ENCODE data around the gene WDR46. TPM values are rescaled to one million over a fixed set of nuclear protein-coding genes. Genes with fewer than 3 reads are reported as not detected.

WDR46 gene
- total and polyA plus RNA-seq, 2 of the 8 experiments (the other 6 are each of a cell fraction or from before 2014, with no cell fraction given) = 69.7 to 91.0 TPM

DNA sequence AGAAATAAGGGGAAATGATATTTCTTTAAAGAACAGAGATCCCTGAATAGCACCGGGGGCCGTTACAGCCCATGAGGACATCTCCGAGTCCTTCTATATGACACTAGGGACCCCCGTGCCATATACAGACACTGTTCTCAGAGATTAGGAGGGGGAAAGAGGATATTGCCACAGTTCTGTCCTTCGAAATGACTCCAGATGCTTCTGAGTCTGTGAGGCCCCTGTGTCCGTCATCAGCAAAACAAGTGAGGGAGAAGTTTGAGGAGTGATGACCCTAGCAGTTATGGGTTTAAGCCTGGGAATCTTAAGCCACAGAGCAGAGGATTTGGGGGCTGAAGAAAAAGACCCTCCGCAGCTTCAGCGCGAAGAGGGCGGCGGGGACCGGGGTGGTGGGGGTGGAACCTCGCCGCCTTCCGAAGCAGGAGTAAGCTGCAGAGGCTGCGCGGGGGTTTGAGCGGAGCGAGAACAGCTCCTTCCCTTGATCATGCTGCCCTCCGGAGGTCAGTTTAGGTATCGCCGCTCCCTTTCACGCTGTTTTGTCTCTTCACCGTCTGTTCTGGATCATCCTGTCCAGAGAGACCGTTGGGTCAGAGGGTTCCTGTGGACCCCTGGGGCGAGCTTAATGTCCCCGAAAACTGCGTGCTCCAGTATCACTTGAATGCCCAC lies 40.9 kb downstream of the WDR46 start:
- H3K9me3 ChIP-seq (ENCODE audit: insufficient read depth in 2 of 2, low read depth in 1 of 2, low read length in 1 of 2) = no peaks in the 10 kb centered on the region
- H3K18ac ChIP-seq (ENCODE audit: extremely low read depth, low read length) = no peak overlapping the region
- FAIRE-seq (peak; percentile 28), DNase-seq (ENCODE audit: low read depth in 1 of 2, low spot score in 2 of 2) (peak; percentile 75 to 98)
- no peak overlapping the region for H2BK20ac ChIP-seq (ENCODE audit: low read length)
- peak overlapping the region; percentile 54; the same call in 1 of the 2 replicates for H2AFZ ChIP-seq (ENCODE audit: low read length)
- no peaks in the 10 kb centered on the region for H4K20me1 ChIP-seq (replicated peaks in 1 of 2; ENCODE audit: control insufficient read depth in 1 of 2, insufficient read depth in 2 of 2, low read length in 2 of 2)
- no peaks in the 10 kb centered on the region for H3K79me2 ChIP-seq (ENCODE audit: control insufficient read depth in 1 of 2, insufficient read depth in 2 of 2, low read length in 2 of 2)
- peaks cover 0 to 10% (median 7%) of the 10 kb centered on the region in 4 experiments; a peak in 4 of 7 replicates for H3K4me1 ChIP-seq (replicated peaks in 1 of 4; ENCODE audit: control insufficient read depth in 3 of 4, insufficient read depth in 4 of 4, low read length in 3 of 4)
- ChIA-PET POLR2A (ENCODE audit: partially characterized antibody) (interaction anchor here (0.6 to 2.2 kb wide), 18 partner anchors 8 to 276 kb away, joined by 3 to 15 read pairs (median 5); partner anchors contain the start of genes HSD17B8, RGL2, RING1 and RPS18), CTCF (ENCODE audit: partially characterized antibody) (interaction anchor here (0.5 to 7.9 kb wide), 41 partner anchors 12 to 1574 kb away, joined by 3 to 107 read pairs (median 5); partner anchors contain the start of genes HSD17B8, RING1, RPS18 and VPS52)
- peaks cover 0 to 2% (median 0%) of the 10 kb centered on the region in 4 experiments; a peak in 1 of 8 replicates for H3K36me3 ChIP-seq (ENCODE audit: control insufficient read depth in 2 of 4, insufficient read depth in 4 of 4, low read length in 3 of 4)
- no peak overlapping the region for H2AK5ac ChIP-seq (ENCODE audit: low read depth, low read length)
- H4K8ac ChIP-seq (ENCODE audit: extremely low read depth, insufficient read depth, low read length) = no peak overlapping the region
- no peak overlapping the region for H2BK15ac ChIP-seq (ENCODE audit: low read length)
- WGBS, 2 experiments (ENCODE audit: extremely low coverage in 1 of 2, insufficient coverage in 1 of 2, insufficient read length in 1 of 2, insufficient replicate concordance in 2 of 2, low coverage in 1 of 2, low lambda C conversion rate in 2 of 2, missing lambda C conversion rate in 1 of 2) = 9% methylated on average over 17 of the region's 28 CpGs; no CpG with 5 or more reads in 1 of the 2 experiments
- peaks cover 9% of the 10 kb centered on the region; the same call in 1 of the 2 replicates for H3K23me2 ChIP-seq (ENCODE audit: low read depth, low read length)
- no peaks in the 10 kb centered on the region for H3K79me1 ChIP-seq (ENCODE audit: low read depth, low read length)
- no peak overlapping the region for H3K9ac ChIP-seq (replicated peaks in 1 of 4; ENCODE audit: extremely low read depth in 1 of 4, low read depth in 3 of 4, low read length in 3 of 4)
- no peak overlapping the region for H4K5ac ChIP-seq (ENCODE audit: insufficient read length, low read depth, low read length)
- H3K56ac ChIP-seq (replicated peaks; ENCODE audit: insufficient read length, low read depth, low read length) = no peak overlapping the region
- peak overlapping the region; percentile 5 to 70 (median 52); a peak in 7 of 8 replicates for H3K4me3 ChIP-seq (ENCODE audit: extremely low read depth in 1 of 4, insufficient read depth in 2 of 4, low read depth in 3 of 4, low read length in 4 of 4)
- H3K4ac ChIP-seq (replicated peaks; ENCODE audit: insufficient read length, low read depth, low read length) = no peak overlapping the region
- H3K4me2 ChIP-seq (ENCODE audit: insufficient read depth in 1 of 2, low read depth in 2 of 2, low read length in 2 of 2) = peak overlapping the region; percentile 63 to 98
- H4K91ac ChIP-seq (replicated peaks; ENCODE audit: insufficient read length, low read length) = no peak overlapping the region
- H3K23ac ChIP-seq (ENCODE audit: insufficient read length) = no peak overlapping the region
- H2BK120ac ChIP-seq (replicated peaks; ENCODE audit: low read depth, low read length) = no peak overlapping the region
- no peak overlapping the region for H2BK5ac ChIP-seq (ENCODE audit: low read depth, low read length)
- H3K27me3 ChIP-seq (replicated peaks in 1 of 4; ENCODE audit: control insufficient read depth in 3 of 4, extremely low read depth in 1 of 4, insufficient read depth in 3 of 4, low read length in 3 of 4) = peaks cover 0 to 21% (median 11%) of the 10 kb centered on the region in 4 experiments; a peak in 6 of 7 replicates
- no peak overlapping the region for H2BK12ac ChIP-seq (ENCODE audit: low read depth, low read length)
- H3K27ac ChIP-seq (ENCODE audit: low read depth, low read length) = no peak overlapping the region
- no peak overlapping the region for H3K14ac ChIP-seq (ENCODE audit: insufficient read length)
- TF ChIP-seq RAD21 (IDR thresholded peaks at IDR 0.05 in 1 of 2, conservative IDR thresholded peaks at IDR 0.05 in 1 of 2; ENCODE audit: low read depth in 2 of 2, low read length in 2 of 2) (peak; percentile 93 to 95), TBP (IDR thresholded peaks at IDR 0.05; ENCODE audit: low read depth, low read length) (0 out of 2 replicates have a peak, but pooled peaks have one; percentile 21), CBX8 (IDR thresholded peaks at IDR 0.05; ENCODE audit: borderline replicate concordance, low read depth, low read length) (no peak), JUND (IDR thresholded peaks at IDR 0.05; ENCODE audit: low read length) (no peak), ASH2L (IDR thresholded peaks at IDR 0.05; ENCODE audit: low read length) (peak; percentile 10), KDM1A (IDR thresholded peaks at IDR 0.05; ENCODE audit: borderline replicate concordance, low read length) (no peak)
- TF ChIP-seq, protein P1, sequence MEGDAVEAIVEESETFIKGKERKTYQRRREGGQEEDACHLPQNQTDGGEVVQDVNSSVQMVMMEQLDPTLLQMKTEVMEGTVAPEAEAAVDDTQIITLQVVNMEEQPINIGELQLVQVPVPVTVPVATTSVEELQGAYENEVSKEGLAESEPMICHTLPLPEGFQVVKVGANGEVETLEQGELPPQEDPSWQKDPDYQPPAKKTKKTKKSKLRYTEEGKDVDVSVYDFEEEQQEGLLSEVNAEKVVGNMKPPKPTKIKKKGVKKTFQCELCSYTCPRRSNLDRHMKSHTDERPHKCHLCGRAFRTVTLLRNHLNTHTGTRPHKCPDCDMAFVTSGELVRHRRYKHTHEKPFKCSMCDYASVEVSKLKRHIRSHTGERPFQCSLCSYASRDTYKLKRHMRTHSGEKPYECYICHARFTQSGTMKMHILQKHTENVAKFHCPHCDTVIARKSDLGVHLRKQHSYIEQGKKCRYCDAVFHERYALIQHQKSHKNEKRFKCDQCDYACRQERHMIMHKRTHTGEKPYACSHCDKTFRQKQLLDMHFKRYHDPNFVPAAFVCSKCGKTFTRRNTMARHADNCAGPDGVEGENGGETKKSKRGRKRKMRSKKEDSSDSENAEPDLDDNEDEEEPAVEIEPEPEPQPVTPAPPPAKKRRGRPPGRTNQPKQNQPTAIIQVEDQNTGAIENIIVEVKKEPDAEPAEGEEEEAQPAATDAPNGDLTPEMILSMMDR (IDR thresholded peaks at IDR 0.05; ENCODE audit: control extremely low read depth in 1 of 3, insufficient read depth in 1 of 3, low read depth in 1 of 3, low read length in 3 of 3) = peak; percentile 88 to 96 (median 92)
- TF ChIP-seq, protein P2, sequence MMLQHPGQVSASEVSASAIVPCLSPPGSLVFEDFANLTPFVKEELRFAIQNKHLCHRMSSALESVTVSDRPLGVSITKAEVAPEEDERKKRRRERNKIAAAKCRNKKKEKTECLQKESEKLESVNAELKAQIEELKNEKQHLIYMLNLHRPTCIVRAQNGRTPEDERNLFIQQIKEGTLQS (IDR thresholded peaks at IDR 0.05; ENCODE audit: insufficient read depth, low read depth, low read length) = no peak
